Endothelial cell of umbilical vein (primary cell): ENCODE results near the gene PAIP2. TPM values are rescaled to one million over a fixed set of nuclear protein-coding genes. Genes with fewer than 3 reads are reported as not detected.

Experiments used
- BruUV-seq: library from RNA; stranded (reverse); fragments of 400-500 nt; replicated peaks from 2 replicates; lab custom pipeline; 2021; lab: Mats Ljungman, UMichigan
- CTCF ChIA-PET: fragments of 300-600, 350-600 bp; sonication (Branson Sonifier 250); formaldehyde crosslinking; loops from one replicate; lab custom pipeline; 2021; ENCODE audit warnings: antibody characterized with exemption, inconsistent platforms; lab: Charles Lee
- POLR2A ChIA-PET: fragments of 300-600, 350-600 bp; sonication (Branson Sonifier 250); formaldehyde crosslinking; loops from one replicate; lab custom pipeline; 2021; ENCODE audit warnings: antibody characterized with exemption, inconsistent platforms; lab: Charles Lee
- DNase-seq: peaks from one replicate; pipeline ENCODE4 v3.0.0-alpha.2; 2011; ENCODE audit warnings: low read depth, low spot score
- FAIRE-seq: peaks from 2 replicates; lab custom pipeline; 2011; peaks lifted over from hg19 to GRCh38; lab: Jason Lieb, UNC
- H2AFZ ChIP-seq: 2 replicates; pipeline ENCODE4 v1.6.0; 2012; ENCODE audit warnings: low read depth, low read length, control low read depth, inconsistent platforms
- H3K27ac ChIP-seq: 2 replicates; pipeline ENCODE4 v1.5.1; 2011; ENCODE audit warnings: low read depth, mild to moderate bottlenecking, control low read depth, low read length, moderate library complexity; ENCODE audit not compliant: insufficient read depth
- H3K27me3 ChIP-seq, 2 experiments: 2 replicates each; pipeline versions ENCODE4 v1.6.0 to v1.6.1; 2011; ENCODE audit warnings: low read length in 2 of 2, mixed read lengths in 1 of 2; ENCODE audit not compliant: control insufficient read depth in 2 of 2, insufficient read depth in 2 of 2
- H3K36me3 ChIP-seq, 2 experiments: 2 replicates in 1 of 2; 3 replicates in 1 of 2; pipeline ENCODE4 v1.5.1; 2011; ENCODE audit warnings: low read length in 2 of 2, mild to moderate bottlenecking in 1 of 2, moderate library complexity in 1 of 2; ENCODE audit not compliant: control insufficient read depth in 2 of 2, insufficient read depth in 2 of 2; ENCODE audit errors: extremely low read depth in 1 of 2
- H3K4me1 ChIP-seq: 3 replicates; pipeline ENCODE4 v1.5.1; 2011; ENCODE audit warnings: mild to moderate bottlenecking, low read length; ENCODE audit not compliant: control insufficient read depth, insufficient read depth; ENCODE audit errors: extremely low read depth
- H3K4me2 ChIP-seq: 2 replicates; pipeline ENCODE4 v1.6.1; 2011; ENCODE audit warnings: low read length, control low read depth, mixed read lengths; ENCODE audit not compliant: insufficient read depth
- H3K4me3 ChIP-seq, 3 experiments: fragments of 200-600 bp in 1 of 3; sonication (generic), shearing (Covaris generic) in 1 of 3; replicated peaks in 1 of 3; 2 replicates each; pipeline ENCODE4 v1.5.1; 2011 to 2016; ENCODE audit warnings: control low read depth in 3 of 3, low read length in 3 of 3, mild to moderate bottlenecking in 2 of 3, inconsistent platforms in 1 of 3, low read depth in 1 of 3, moderate library complexity in 1 of 3; ENCODE audit not compliant: insufficient read depth in 1 of 3
- H3K79me2 ChIP-seq: 2 replicates; pipeline ENCODE4 v1.6.0; 2012; ENCODE audit warnings: low read length, inconsistent platforms; ENCODE audit not compliant: control insufficient read depth, insufficient read depth
- H3K9ac ChIP-seq: replicated peaks from 2 replicates; pipeline ENCODE3; 2011; ENCODE audit warnings: low read length, control low read depth; ENCODE audit not compliant: insufficient read depth; ENCODE audit errors: extremely low read depth
- H3K9me1 ChIP-seq: replicated peaks from 3 replicates; pipeline ENCODE4 v1.6.0; 2011; ENCODE audit warnings: mild to moderate bottlenecking, low read length; ENCODE audit not compliant: control insufficient read depth, insufficient read depth; ENCODE audit errors: extremely low read depth
- H3K9me3 ChIP-seq: replicated peaks from 2 replicates; pipeline ENCODE4 v1.5.1; 2012; ENCODE audit warnings: low read length, inconsistent platforms; ENCODE audit not compliant: control insufficient read depth, insufficient read depth
- H4K20me1 ChIP-seq: replicated peaks from 2 replicates; pipeline ENCODE3; 2011; ENCODE audit warnings: mild to moderate bottlenecking, low read length; ENCODE audit not compliant: control insufficient read depth, insufficient read depth; ENCODE audit errors: extremely low read depth
- CTCF ChIP-seq, 2 donors: IDR thresholded peaks; 1 replicate in 1 of 2; 2 replicates in 1 of 2; pipeline ENCODE4 v1.5.1; 2011; ENCODE audit warnings: low read length in 2 of 2, mild to moderate bottlenecking in 2 of 2, moderate library complexity in 2 of 2, control low read depth in 1 of 2, inconsistent platforms in 1 of 2, low read depth in 1 of 2; ENCODE audit not compliant: insufficient read depth in 1 of 2; ENCODE audit errors: extremely low read depth in 1 of 2
- EZH2 ChIP-seq: IDR thresholded peaks from 2 replicates; pipeline ENCODE4 v1.6.1; 2012; ENCODE audit warnings: borderline replicate concordance, low read depth, mild to moderate bottlenecking, moderate library complexity, low read length, inconsistent platforms; ENCODE audit not compliant: severe bottlenecking
- FOS ChIP-seq: IDR thresholded peaks from 2 replicates; pipeline ENCODE4 v1.6.1; 2011; ENCODE audit warnings: mild to moderate bottlenecking, low read length, moderate library complexity, borderline replicate concordance; ENCODE audit not compliant: insufficient read depth
- GATA2 ChIP-seq: IDR thresholded peaks from 2 replicates; pipeline ENCODE4 v1.7.0; 2011; ENCODE audit warnings: low read depth, mild to moderate bottlenecking, moderate library complexity, mixed read lengths, low read length; ENCODE audit not compliant: insufficient read length, insufficient read depth
- JUN ChIP-seq: IDR thresholded peaks from 2 replicates; pipeline ENCODE4 v1.6.1; 2011; ENCODE audit warnings: borderline replicate concordance, low read depth; ENCODE audit not compliant: insufficient read length, insufficient read depth
- MAX ChIP-seq: IDR thresholded peaks from 2 replicates; pipeline ENCODE4 v1.6.1; 2011; ENCODE audit not compliant: insufficient read depth, insufficient read length
- MYC ChIP-seq: IDR thresholded peaks from one replicate; pipeline ENCODE4 v1.6.1; 2011; ENCODE audit warnings: mild to moderate bottlenecking, low read depth, low read length
- POLR2A ChIP-seq: IDR thresholded peaks from 2 replicates; pipeline ENCODE4 v1.6.1; 2012; ENCODE audit warnings: low read depth, mild to moderate bottlenecking, control low read depth, low read length
- dilution Hi-C: fragments of 300-500 bp; cut with MboI; formaldehyde crosslinking; loops from one replicate; pipeline ENCODE4 v1.15.0; 2019; ENCODE audit warnings: low sequenced_read_pairs; ENCODE audit not compliant: extremely low pct_ligation_motif_present
- intact Hi-C: fragments of 100-400 bp; cut with micrococcal nuclease; formaldehyde crosslinking; loops from one replicate; pipeline ENCODE4 v1.10.0; 2022
- polyA plus RNA-seq, 4 experiments: library from polyadenylated mRNA; depleted of rRNA in 3 of 4; stranded (reverse) in 3 of 4; unstranded in 1 of 4; fragments of >200 nt; gene quantifications; 2 replicates each; pipeline versions ENCODE4 v1.2.1 to v1.2.3, GENCODE V29; 2011 to 2012; ENCODE audit warnings: missing spikeins in 1 of 4
- total RNA-seq: library from RNA; stranded (reverse); gene quantifications from 2 replicates; pipeline ENCODE4 v1.2.3, GENCODE V29; 2021

Gene PAIP2
- total and polyA plus RNA-seq, 2 donors (not counting 3 experiments of a cell fraction or from before 2014, with no cell fraction given): 52.1 to 80.4 TPM

DNA sequence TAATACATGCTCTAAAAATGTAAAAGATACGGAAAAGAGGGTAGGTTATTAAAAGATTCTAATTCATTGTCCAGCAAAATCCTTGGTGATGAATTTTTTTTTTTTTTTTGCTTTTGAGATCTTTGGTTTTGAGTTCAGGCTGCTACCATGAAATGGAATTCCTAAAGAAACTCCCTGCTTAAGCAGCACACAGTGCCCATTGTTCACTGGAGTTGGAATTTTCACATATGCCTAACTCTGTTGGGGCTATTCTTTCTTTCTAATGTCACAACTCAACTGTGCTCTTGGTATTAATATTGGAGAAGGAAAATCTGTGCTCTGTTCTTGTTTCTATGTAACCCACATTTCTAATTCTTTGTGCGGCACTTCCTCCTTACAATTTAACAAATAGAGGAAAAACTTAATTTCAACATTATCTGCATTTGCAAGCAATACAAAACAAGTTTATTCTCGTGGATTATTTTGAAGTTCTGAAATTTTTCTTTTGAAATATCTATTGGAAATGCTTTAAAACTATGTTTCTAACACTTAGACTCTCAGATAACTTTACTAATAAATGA, 26.5 kb upstream of the PAIP2 start:
- Histone ChIP-seq H3K4me3 (no peak overlapping the region), H3K27me3 (no peaks in the 10 kb centered on the region), H3K9me3 (no peaks in the 10 kb centered on the region), H3K79me2 (peaks cover 84% of the 10 kb centered on the region), H3K36me3 (peaks cover 17 to 32% of the 10 kb centered on the region in 2 experiments), H3K4me2 (no peak overlapping the region), H3K9ac (no peak overlapping the region), H3K9me1 (no peaks in the 10 kb centered on the region), H3K4me1 (no peaks in the 10 kb centered on the region), H3K27ac (no peak overlapping the region), H2AFZ (no peak overlapping the region), H4K20me1 (peaks cover 26% of the 10 kb centered on the region)
- ChIA-PET CTCF (interaction anchor here (0.9 to 2.3 kb wide), 3 partner anchors 9 to 17 kb away, joined by 3 to 6 read pairs (median 3); no protein-coding TSS in a partner anchor), POLR2A (no interaction called here)
- FAIRE-seq (no peak), DNase-seq (no peak)
- BruUV-seq: no TSS peak
- TF ChIP-seq GATA2 (no peak), JUN (no peak), EZH2 (no peak), CTCF (IDR thresholded peaks at IDR 0.05; ENCODE audit: extremely low read depth in 1 of 2, insufficient read depth in 1 of 2, low read depth in 1 of 2, low read length in 2 of 2) (no peak), MYC (no peak), MAX (no peak), FOS (no peak), POLR2A (no peak)
- intact Hi-C loops: no loop called here
- dilution Hi-C loops: no loop called here
